Umbilical cord (tissue), 2 donors: ENCODE measurements around the gene PLEKHG5. TPM values are rescaled to one million over a fixed set of nuclear protein-coding genes. Genes with fewer than 3 reads are reported as not detected.
A peak's percentile ranks its signal among the peaks of the same experiment; 100 is the strongest.

Experiments
- DNase-seq: peaks from one replicate; pipeline ENCODE4 v3.0.0-alpha.2; 2015; ENCODE audit warnings: low spot score
- total RNA-seq: library from RNA; depleted of rRNA; stranded (reverse); fragments of >200 nt; gene quantifications from one replicate; pipeline ENCODE4 v1.2.3, GENCODE V29; 2014; ENCODE audit warnings: low replicate concordance; ENCODE audit not compliant: insufficient read depth

The PLEKHG5 gene
- total RNA-seq, 1 donor from 2014 or later = 17.1 TPM

DNA sequence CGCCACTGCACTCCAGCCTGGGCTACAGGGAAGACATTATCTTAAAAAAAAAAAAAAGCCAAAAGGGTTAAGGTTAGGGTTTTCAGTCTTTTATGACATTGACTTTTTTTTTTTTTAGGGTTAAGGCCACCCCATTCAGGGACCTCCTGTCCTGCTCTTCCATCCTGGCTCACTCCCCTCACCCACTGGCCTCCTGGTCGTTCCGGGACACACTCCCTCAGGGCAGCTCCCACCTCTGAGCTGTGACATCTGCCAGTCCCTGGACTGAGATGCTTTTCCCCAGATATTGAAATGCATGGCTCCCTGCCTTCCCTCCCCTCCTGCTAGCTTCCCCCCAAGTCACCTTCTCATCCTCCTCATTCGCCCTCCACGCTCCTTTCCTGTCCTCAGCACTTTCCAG lies 9.6 kb downstream of the PLEKHG5 start:
- no peak for DNase-seq

DNA sequence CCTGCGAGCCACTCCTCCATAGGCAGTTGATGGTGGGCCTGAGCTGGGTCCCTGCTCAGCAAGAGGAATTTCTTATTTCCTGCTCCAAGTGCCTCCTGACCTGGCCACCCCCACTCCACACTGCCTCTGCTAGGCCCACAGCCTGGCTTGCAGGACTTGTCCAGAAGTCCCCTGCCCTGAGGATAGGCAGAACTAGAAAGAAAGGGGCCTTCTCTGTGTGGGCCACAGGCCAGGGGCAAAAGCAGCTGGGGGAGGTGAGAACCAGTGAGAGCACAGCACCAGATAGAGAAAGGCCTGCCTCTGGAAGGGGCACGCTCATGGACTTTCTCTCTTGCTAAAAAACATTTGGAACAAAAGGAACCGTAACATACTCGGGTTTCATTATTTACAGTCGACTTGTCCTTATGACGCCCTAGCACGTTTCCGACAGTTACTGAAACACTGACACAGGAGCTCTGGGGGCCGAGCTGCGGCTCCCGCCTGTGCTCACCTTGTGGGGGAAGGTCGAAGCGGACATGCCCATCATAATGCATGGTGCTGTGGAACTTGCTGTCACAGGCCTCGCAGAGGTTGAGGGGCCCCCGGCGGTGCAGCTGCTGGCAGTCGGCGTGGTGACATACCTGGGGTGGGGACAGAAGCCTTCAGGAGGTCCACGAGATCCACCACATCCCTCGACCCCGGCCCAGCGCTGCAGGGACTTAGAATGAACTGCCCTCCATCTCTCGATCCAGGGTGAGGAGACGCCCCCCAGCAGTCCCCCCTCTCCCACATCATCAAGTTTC lies 14.2 kb downstream of the PLEKHG5 start:
- no peak for DNase-seq

DNA sequence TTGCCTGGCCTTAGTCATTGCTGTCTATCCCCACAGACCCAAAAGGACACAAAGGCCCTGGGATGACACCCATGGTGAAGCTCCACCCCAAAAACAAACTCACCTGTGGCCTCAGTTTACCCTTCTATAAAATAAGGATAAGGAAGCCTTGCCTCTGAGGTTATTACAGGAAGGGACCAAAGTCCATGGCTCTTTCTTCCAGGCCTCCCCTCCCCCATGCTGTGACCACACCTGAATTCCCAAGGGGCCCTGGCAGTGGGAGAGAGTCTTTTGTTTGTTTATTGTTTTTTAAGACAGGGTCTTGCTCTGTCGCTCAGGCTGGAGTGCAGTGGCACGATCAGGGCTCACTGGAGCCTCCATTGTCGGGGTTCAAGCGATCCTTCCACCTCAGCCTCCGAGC lies 15.0 kb downstream of the PLEKHG5 start:
- no peak for DNase-seq

DNA sequence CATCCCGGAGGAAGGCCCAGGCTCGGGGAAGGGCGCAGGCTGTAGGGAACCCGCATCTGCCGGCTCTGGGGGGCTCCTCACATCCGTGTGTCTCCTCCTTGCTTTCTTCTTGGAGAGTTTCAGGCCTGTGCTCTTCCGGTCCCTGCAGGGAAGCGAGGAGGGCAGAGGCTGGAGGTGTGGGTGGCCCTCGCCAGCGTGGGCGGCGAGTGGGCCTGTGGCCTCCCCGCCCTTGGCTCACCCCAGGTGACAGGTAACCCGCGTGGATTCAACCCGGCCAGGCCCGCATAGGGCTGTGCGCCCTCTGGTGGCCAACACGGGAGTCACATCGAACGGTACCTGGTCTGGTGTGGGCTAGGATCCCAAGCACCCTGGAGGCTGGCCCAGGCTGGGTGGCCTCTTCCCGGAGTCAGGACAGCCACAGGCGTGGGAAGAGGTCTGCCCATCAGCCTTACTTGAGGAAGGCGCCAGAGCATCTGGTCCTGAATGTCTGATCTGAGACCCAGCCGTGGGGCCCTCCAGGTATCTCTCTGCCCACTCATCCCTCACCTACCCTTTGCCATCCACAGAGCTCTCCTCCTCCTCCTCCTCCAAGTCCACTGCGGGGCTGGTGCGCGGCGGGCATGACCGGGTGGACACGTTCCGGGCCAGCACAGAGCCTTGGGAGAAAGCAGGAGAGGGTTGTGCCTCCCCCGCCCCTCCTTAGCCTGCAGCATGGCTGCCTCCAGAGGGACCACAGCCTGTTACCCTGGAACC lies 15.9 kb downstream of the PLEKHG5 start:
- DNase-seq = no peak

DNA sequence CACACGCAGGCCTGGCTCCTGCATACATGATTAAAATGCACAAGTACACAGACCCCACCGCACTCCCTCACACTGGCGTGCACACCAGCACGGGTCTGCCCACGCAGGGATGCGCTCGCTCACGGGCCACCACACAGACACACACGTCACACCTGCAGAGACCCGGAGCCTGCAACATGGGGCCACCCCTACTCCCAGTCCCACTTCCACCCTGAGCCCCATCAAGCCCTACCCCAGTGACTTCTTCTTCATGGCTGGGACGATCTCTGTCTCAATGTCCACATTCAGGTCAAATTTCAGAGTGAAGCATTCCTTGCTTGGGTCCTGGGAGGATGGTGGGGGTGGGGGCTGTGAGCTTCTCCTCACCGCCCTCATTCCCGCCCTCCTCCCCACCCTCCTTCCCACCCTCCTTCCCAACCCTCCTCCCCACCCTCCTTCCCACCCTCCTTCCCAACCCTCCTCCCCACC lies 16.6 kb downstream of the PLEKHG5 start:
- DNase-seq = no peak

DNA sequence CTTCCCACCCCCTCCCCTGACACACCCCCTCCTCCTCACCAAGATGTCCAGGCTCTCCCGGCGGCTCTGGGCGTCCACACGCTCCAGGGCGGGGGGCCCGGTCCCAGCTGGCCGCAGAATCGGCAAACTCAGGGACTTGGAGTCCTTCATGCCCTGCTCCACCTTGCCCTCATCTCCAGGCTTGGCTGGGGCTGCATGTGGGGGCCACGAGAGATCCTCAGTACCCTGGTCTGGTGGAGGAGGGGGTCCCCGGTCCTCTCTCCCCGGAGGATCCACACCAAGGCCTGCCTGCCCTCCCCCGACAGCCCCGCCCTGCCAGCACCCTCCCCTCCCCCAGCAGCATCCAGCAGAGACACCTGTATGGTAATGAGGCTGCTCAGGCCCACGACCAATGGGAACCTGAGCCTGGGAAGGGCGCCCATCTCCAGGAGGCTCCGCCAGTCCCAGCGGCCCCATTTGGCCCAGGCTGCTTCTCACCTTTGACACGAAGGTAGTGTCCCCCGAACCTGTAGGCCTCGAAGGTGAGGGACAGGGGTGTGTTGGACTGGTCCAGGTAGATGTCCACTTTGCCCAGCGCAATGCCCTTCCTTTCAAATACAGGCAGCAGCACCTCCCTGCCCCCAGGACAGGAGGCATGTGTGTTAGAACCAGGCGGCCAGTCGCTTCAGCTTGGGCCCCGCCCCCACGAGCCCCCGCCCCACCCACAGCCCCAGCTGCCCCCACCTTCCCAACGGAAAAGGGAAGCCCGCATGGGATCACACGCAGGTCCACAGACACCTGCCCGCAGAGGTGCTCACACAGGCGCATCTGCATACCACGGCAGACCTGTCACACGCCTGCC lies 17.3 kb downstream of the PLEKHG5 start:
- DNase-seq = no peak

DNA sequence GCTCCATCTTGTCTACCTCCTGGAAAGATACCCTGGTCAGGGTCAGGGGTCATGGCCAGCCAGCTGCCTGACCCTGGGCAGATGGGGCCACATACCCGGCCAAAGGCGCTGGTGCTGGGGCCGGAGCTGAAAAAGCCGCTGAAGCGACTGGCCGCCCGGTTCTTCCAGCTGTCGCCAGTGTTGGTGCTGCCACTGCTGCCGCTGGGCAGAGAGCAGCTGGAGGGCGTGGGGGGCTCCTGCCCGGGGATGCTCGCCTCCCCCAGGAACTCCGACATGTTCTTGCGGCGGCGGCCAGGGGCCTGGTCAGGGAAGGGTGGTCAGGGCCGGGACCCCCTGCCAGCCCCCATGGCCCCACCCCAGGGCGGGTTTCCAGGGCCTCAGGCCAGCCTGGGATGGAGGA lies 18.3 kb downstream of the PLEKHG5 start:
- no peak for DNase-seq

DNA sequence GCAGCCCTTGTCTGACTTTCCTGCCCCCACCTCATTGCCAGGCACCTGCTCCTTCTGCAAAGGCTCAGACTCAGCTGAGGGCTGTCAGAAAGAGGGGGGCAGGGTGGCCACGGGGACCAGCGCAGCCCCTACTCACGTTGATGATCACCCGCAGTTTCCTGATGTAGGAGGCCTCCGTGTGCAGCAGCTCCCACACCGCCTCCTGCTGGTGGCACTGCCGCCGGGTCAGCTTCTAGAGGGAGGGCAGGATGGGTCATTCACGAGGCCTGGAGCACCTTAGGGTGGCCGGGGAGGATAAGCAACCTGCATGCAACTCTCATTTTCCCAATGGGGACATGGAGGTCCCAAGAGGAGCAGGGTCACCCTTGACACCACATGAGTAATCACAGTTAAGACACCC lies 19.1 kb downstream of the PLEKHG5 start:
- DNase-seq = no peak

DNA sequence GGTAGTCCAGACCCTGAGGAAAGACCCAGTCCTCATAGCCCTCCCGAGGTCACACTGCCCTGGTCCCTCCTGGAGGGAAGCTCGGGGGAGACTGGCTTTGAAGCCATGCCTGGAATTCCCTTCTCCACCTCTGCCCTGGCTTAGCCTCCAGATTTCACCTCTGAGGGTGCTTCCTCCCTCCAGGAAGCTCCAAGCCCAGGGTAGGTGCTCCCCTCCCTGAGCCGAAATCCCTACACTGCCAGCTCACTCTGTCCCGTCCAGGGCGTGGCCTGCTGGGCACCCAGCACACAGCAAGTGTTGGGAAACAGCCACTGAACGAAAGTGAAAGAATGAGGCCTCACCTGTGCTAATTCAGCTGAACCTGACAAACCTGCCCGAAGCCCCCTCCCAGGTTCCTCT lies 19.5 kb downstream of the PLEKHG5 start:
- DNase-seq = peak; percentile 27

DNA sequence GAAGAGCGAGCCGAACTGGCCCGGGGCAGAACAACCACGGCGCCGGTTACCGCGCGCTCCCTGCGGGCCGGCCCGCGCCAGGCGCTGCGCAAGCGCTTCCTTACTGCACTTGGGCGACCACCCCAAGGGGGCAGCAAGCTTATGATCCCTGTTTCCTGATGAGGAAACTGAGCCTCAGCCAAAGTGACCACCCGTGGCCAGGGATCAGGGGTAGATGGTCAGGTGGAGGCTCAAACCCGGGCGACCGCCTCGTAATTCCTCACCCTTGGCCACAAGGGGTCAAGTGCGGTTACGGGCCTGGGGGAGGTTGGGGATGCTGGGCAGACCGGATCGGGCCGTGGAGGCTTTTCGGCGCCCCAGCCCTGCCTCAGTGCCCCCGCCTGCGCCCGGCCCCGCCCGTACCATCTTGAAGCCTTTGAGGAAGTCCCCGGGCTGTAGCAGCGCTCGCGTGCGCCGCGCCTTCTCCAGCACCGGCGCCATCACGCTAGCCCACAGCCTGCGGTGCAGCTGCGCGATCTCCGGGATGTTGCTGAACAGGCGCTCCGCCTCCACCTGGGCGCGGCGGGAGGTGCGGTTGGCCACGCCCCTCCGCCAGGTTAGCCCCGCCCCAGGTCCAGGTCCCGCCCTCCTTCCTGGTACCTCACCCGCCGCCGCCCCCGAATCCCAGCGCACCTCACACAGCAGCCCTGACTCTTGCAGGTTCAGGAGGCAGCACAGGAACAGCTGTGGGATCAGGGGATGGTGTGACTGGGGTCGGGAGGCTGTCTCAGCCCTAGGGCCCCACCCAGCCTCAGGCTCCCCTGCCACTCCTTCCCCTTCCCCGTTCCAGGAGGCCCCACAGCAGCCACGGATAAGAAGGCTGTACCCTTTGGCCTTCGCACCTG lies 20.1 kb downstream of the PLEKHG5 start:
- no peak for DNase-seq

DNA sequence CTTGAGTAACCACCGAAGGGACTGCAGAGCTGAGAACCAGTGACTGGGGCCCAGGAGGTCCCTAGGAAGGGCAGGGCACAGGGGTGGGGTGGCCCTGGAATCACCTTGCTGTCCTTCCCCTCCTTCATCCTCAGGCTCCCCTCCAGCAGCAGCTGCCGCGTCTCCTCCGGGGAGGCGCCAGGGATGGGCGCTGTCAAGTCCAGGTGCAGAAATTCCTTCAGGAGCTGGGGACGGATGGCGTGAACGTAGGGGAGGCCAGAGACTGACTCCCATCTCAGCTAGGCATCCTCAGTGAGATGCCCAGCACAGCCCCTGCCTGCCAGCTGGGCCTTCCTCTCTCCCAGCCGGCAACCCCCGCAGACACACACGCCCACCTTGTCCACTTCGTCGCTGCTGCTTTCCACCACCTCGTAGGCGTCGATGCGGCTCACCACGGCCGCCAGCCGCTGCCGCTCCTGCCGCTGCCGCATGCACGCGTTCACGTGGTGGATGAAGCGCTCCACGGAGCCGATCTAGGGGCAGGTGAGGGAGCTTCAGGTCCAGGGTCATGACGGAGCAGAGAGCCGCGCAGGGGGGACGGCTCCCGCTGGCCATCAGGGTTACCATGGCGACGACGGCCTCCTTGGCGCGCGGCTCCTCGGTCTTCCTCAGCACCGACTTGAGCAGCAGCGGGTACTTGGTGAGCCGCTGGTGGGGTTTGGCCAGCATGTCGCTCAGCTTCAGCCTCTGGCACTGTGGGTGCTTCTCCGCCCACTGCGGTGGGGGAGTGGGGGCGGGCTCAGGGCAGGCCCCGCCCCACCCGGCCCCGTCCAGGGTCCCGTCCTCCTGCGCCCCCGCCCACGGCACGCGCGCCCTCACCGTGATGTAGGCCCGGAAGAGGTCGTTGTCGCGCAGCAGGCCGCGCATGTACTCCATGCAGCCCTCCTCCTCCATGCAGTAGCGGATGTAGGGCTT lies 21.1 kb downstream of the PLEKHG5 start:
- DNase-seq = no peak

DNA sequence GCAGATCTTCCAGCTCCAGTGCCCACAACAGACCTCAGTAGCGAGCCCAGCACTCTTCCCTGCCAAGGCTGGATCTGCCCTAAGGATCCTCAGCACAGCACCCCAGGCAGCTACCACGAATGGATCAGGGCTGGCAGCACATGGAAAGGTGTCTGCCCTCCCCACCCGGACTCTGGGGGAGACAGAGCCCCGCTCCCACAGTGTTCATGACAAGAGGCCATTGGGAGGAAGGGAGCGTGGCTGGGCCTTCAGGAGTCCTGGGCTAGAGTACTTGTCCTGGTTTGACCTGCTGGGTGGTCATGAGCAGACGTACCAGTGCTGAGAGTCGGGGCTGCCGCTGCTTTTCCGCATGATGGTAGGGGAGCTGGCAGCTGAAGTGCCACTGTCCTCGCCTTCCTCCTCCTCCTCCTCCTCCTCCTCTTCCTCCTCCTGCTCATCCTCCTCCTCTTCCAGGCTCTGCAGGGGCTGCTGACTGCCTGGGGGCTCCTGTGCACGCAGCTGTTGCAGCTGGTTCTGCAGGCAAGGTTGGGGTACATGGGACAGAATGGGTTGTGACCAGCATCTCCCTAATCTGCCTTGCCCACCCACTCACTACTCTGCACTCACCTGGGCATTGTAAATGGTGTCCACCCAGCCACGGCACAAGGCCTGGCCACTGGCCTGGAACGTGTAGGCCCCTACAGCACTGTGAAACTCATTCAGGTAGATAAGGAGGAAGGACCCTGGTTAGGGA lies 22.6 kb downstream of the PLEKHG5 start:
- no peak for DNase-seq

DNA sequence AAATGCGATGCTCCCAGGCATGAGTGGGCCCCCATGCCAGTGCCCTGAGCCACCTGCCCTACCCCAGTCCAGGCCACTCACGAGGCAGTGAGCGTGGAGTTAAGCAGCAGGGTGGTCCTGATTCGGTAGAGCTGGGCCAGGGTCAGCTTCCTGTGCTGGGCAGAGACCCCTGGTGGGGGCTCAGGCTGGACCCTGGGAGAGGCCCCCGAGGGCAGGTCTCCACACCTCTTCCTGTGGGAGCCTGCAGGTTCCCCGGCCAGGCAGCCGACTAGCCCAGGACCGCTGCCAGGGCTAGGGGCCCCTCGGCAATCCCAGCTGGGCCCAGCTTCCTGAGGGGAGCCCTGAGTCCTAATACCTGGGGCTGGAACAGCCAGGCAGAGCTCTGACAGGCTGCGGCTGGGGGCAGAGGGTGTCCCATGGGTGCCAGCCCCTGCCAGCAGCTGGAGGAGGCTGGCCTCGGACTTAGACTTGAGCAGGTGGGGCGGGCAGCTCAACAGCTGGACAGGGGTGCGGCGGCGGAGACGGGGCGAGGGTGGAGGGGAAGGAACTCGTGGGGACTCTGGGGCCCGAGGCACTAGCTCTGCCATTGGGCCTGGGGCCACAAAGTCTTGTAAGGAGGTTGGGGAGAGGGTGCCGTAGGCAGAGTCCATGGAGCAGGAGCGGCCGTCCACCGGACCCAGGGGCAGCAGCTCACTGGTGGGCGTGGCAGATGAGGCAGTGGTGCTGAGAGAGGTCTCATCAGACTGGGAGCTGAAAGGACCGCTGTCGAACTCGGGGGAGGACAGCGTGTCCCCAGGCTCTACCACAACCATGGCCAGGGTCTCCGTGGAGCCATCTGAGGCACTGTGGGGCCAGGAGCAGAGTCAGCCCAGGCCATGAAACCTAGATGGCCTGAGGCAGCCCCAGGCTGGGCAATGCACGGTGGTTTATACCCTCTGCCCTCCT lies 23.5 kb downstream of the PLEKHG5 start:
- no peak for DNase-seq

DNA sequence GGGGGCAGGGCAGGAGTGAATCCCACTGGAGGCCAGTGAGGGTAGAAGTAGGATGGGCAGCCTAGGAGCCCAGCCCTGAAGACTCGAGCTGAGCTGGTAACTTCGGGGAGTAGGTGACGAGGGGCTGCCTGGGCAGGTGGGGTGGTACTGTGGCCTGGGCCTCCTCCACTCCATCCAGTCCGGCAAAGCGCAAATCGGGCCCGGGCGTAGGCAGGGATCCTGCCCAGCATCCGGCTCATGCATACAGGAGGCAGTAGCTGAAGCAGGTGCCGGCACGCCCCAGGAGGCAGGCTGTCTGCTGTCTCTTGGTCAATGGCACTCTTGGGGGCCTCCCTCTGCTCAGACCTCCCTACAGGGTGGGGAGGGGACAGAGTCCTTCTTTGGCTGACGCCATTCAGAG lies 24.2 kb downstream of the PLEKHG5 start:
- no peak for DNase-seq

DNA sequence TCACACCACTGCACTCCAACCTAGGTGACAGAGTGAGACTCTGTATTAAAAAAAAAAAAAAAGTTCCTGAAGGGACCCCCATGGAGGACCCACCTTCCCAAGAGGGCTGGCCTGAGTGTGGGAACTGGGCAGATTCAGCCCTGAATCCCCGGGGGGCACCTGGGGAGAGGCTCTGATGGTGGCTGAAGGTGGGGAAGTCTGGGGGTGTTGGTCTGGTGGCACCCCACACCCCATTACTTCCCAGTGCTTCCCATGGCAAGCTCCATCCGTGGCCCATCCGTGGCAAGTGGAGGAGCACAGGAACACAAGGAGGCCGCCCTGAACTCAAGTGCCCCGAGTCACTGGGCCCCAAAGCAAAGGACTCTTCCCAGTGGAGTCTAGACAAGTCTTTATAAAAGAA lies 24.7 kb downstream of the PLEKHG5 start:
- DNase-seq = no peak

DNA sequence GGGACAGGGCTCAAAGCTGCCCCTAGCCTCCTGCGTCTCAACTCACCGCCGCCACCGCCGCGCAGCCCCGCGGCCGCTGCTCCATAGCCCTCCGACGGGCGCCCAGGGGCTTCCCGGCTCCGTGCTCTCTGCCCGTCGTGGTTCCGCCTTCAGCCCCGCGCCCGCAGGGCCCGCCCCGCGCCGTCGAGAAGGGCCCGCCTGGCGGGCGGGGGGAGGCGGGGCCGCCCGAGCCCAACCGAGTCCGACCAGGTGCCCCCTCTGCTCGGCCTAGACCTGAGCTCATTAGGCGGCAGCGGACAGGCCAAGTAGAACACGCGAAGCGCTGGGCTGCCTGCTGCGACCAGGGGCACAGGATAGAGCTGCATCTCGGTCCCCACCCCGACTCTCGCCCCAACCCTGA lies 25.4 kb downstream of the PLEKHG5 start, which contains the start of gene TNFRSF25:
Gene TNFRSF25, minus strand, starts transcription at position 151 of the 400 bp plus-strand sequence. Its CDS starts 66 bp downstream, at position 85.
- DNase-seq = no peak

DNA sequence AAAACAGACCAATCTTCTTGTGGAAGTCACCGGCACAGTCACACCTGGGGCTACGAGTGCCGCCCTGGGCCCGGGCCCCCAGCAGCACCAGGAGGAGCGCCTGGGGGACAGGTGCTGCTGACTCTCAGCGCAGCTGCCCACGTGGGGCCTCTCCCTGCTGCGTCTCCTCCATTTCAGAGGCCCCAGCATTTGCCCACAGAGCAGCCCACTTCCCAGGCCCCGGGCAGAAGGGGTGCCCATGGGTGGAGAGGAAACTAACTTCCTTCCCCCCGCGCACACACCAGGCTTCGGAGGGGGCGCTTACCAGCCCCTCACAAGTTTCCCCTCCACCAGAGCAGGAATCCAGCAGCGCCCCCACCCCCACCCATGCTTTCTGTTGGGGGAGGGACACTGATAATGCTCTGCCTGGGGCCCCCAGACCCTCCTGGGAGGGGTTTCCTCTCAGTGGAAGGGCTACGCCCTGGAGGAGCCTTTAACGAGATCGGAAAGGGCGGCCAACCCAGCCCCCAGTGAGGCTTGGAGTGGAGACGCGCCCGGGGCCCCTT lies 25.9 kb downstream of the PLEKHG5 start:
- no peak for DNase-seq

DNA sequence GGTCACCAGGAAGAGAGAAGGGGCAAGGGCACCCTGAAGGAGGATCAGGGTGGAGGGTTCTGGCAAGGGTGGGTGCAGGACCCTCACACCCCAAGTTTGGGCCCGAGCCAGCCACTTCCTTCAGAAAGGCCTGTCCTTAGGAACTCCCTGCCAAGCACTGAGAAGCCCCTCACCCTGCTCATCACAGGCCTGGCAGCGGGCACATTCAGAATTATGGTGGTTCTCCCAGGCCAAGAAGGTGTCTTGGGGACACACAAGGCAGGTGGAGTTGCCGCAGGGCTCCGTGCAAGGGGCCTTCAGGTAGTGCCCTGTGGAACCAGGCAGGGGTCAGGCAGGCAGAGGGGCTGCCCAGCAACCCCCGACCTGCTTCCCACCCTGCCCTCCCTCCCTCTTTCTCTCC lies 26.6 kb downstream of the PLEKHG5 start:
- no peak for DNase-seq
